Activated CD4-positive, CD25-positive, alpha-beta regulatory T cell treated with anti-CD3 and anti-CD28 coated beads, Interleukin-2, amount 50 U/mL, for 72 hours (primary cell): ENCODE measurements around the gene PPP2R5C.

Experiments
- DNase-seq: peaks from one replicate; pipeline ENCODE4 v3.0.0; 2021

The PPP2R5C gene

GRCh38 chr14:101926085-101926484 lies 164.6 kb downstream of the PPP2R5C start:
- DNase-seq: no peak

GRCh38 chr14:101926620-101927019 lies 165.1 kb downstream of the PPP2R5C start:
- no peak for DNase-seq

DNA sequence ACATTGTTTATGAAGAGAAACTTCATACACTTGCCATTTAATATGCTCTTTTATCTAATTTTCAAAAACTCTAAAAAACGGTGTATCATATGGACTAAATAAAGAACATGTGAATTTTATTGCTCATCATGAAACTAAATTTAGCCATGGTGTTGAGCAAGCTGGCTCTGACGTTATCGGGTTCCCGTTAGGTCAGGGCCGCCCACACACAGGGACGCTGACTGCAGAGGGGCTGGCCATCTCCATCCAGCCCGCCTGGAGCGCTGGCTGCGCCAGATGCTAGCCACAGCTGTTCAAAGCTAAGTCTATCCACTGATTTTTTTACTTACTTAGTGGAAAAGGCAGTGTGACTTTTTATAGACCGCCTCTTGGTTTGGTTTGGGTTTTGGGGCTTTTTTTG lies 166.3 kb downstream of the PPP2R5C start:
- no peak for DNase-seq

DNA sequence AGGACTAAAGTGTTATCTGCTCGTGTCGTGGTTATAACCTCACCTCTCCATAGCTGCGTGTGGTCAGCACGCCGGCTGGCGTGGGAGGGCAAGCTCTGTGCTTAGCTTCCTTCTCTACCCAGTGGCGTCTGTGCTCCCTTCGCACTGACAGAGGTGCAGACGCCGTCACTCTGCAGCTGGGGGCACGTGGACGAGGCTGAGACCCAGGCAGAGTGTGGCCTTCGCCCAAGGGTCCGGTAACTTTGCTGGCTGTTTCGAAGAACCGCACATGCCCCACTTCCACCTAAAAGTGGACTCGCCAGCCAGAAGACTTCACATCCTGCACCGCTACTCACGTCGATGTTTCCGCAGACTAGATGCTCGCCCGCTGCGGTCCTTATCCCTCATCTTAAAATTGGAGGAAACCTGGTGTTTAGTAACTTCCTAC lies 166.9 kb downstream of the PPP2R5C start:
- no peak for DNase-seq

DNA sequence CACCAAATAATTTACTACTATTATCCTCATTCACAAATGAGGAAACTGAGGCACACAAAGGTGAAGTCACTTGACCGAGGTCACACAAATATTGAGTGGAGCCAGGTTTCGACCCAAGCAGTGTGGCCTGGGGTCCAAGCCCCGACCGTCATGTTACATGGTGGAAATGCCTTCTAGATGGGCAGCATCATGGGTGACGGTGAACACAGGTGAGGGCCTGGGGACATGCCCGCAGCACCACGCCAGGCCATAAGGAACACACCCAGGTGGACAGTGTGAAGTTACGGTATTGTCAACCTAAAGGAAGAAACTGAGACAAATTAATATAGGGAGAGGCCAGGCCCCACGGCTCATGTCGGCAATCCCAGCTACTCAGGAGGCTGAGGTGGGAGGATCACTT lies 167.6 kb downstream of the PPP2R5C start:
- DNase-seq: no peak

- DNase-seq: no peak
Observed at GRCh38 chr14:101929946-101930345, 168.4 kb downstream of the PPP2R5C start.

DNA sequence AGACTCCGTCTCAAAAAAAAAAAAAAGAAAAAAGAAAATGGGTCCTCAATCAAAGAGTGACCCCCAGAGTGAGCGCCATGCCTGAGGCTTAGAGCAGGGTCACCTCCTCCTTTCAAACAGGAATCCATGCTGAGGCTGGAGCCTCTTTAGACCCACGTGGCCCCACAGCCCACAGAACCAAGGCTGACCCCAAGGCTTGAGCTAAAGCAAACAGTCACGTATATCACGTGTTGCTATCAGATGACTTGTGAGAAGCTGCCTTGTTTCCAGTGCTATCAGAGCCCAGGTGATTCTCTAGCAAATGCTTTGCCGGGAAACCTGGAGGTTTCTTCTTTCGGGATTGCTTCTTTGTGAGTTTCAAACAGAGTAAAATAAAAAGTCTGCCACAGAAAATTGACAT lies 171.2 kb downstream of the PPP2R5C start:
- DNase-seq: no peak

GRCh38 chr14:101933209-101933608 lies 171.7 kb downstream of the PPP2R5C start:
- no peak for DNase-seq

- DNase-seq: no peak
Observed at GRCh38 chr14:101934601-101935150, 173.2 kb downstream of the PPP2R5C start.

GRCh38 chr14:101937926-101938767 lies 176.6 kb downstream of the PPP2R5C start:
- no peak for DNase-seq

DNA sequence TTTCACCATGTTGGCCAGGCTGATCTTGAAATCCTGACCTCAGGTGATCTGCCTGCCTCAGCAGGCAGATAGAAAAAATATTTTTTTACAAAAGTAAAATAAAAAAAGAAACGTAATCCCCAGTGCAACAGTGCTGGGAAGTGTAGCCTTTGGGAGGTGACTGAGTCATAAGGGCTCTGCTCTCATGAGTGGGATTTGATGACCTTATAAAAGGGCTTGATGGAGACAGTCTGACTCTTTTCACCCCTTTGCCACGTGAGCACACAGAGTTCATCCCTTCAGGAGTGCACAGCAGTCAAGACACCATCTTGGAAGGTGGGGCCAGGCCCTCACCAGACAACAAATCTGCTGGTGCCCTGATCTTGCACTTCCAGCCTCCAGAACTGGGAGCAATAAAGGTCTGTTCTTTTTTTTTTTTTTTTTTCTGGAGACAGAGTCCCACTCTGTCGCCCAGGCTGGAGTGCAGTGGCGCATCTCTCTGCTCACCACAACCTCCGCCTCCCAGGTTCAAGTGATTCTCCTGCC lies 178.2 kb downstream of the PPP2R5C start:
- DNase-seq: no peak

GRCh38 chr14:101944451-101944850 lies 182.9 kb downstream of the PPP2R5C start:
- DNase-seq: no peak

DNA sequence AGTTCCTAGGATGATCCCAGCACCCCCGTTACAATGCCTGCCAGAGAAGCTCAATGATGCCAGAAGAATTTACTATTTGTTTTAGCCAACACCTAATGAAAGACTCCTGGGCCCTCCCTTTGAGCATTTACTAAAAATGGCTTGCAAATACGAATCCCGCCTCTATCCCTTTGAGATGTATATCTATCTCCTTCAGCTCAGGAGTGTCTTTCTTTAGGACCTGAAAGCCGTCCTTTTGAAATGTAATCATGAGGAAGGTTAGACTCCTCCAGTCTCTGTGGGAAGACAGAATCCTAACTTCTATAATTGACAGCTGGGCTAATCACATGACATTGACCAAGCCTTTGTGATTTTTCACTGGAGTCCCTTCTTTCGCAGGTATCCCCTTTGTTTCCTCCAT lies 183.7 kb downstream of the PPP2R5C start:
- DNase-seq: no peak

- DNase-seq: peak; percentile 44
Observed at GRCh38 chr14:101947577-101947903, 186.0 kb downstream of the PPP2R5C start.

- peak; percentile 100 for DNase-seq
Observed at GRCh38 chr14:101947904-101948665, 186.6 kb downstream of the PPP2R5C start.

DNA sequence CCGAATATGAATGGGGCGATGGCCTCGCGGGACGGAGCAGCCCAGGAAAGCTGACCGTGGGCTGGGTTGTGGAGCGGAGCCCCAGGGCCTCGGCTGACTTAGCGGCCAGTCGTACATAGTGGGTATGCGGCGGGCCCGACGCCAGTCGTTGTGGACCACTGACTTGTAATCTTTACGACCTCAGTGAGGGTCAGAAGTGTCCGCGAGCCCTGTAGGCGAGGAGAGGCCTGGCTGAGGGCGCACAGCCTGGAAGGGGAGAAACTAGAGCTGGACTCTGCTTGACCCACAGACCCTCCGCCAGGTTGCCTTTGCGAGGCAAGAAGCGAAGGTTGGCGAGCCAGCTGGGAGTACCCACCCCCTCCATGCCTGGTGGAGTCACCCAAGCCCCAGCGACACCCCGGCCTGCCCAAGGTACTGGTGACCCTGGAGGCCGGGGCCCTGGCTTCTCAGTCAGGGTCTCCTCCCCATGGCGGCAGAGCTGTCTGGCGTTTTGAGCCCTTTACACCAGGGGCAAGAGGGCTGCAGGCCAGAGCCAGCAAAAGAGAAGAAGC lies 187.2 kb downstream of the PPP2R5C start:
- DNase-seq: no peak

- DNase-seq: no peak
Observed at GRCh38 chr14:101950100-101950499, 188.6 kb downstream of the PPP2R5C start.

- no peak for DNase-seq
Observed at GRCh38 chr14:101950516-101951215, 189.2 kb downstream of the PPP2R5C start.

DNA sequence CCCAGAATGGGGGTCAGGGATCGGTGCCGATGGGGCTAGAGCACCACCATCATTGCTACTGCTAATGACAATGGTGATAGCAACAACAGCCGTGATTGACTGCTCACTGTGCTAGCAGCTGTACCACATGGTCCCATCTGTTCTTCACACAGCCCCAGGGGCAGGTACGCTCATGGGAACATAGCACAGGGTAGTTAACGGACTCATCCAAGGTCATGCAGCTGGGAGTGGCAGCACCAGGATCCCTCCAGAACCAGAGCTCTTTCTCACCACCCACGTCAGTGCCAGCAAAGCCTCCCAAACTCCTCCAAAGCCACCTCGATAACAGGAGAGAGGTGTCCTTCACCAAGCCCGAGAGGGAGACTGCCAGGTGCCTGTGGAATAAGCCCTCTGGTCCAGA lies 191.6 kb downstream of the PPP2R5C start:
- DNase-seq: no peak

GRCh38 chr14:101954501-101954900 lies 193.0 kb downstream of the PPP2R5C start:
- no peak for DNase-seq

- DNase-seq: no peak
Observed at GRCh38 chr14:101955695-101956161, 194.2 kb downstream of the PPP2R5C start.

- DNase-seq: no peak
Observed at GRCh38 chr14:101956179-101956885, 194.8 kb downstream of the PPP2R5C start.
